ENCODE data around the gene SLX4IP.

- no peak for TF ChIP-seq CTCF (IDR thresholded peaks at IDR 0.05; ENCODE audit: insufficient read depth, low read depth, low read length)
- no peak for TF ChIP-seq EZH2 (IDR thresholded peaks at IDR 0.05; ENCODE audit: insufficient read depth, low read length)
Measured at GRCh38 chr20:10443936-10444335, 8.8 kb downstream of the SLX4IP start.

Measured in astrocyte (in vitro differentiated cells and primary cell).